Measurements from ENCODE around the gene SFXN1.

The SFXN1 gene

DNA sequence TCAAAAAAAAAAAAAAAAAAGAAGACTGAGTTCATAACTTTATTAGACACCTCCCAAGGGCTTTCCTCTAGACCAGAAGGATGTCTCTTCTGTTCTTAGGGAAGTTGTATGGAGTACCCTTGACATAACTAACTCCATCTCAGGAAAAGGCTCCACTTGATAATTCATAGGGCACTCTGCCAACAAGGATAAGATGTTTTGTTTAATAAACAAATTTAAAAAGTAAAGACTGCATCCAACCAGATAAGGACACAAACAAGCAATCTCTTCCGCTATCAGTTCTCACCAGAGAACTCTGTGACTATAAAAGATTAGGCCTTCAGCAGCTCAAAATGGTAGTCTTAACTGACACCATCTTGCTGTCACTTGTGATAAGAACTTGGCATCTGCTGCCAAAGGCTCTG, 65.8 kb downstream of the SFXN1 start:
- no peak for DNase-seq

GRCh38 chr5:175544586-175544985, 66.2 kb downstream of the SFXN1 start:
- no peak for DNase-seq

DNA sequence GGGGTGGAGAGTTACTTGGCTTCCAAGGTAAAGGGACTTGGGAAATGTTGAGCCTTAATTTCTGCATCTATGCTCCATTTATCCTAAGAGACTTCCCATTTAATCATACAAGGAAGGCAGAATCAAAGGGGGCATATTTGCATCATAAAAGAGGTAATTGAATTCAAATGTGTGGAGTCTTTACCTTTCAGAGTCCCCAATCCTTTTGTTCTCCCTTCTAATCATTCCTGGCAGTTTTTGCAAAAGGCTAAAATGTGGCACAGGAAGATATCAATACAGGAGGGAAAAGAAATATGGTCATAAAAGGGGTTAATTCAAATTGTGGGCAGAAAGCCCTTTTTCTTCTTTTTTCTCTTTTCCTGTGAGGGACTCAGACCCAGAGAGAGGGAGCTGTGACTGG, 69.5 kb downstream of the SFXN1 start:
- no peak for DNase-seq

- no peak for DNase-seq
Measured at GRCh38 chr5:175548626-175549311, 70.4 kb downstream of the SFXN1 start.

DNA sequence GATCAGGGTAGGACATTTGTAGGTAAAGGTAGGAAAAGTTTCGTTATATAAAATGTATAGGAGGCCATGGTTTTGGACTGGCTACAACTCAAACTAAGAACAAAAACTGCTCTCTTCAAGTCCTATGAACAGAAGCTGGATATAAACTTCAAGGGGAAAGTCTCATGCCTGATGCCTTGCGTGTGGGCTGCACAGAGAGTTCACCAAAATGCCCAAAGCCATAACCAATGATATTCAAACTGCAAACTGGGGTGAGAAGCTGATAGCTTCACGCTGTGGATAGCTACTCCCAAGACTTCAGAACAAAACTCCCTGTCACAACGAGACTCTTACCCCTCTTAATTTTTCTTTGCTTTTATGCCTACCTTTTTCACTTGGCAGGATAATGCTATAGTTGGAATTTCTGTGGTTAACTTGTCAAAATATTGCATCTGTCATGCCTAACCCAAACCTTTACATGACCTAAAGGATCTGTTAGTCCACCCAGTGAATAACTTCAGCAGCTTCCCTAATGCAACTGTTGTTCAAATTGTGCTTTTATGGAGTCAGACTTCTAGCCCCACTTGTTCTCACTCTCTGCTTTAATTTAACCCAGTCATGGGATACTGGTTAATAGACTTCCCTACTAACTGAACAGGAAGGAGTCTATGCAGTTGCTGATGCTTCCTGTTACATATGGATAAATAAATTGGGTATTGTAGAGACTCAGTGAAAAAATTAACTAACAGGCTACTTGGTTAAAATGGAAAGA, 71.9 kb downstream of the SFXN1 start:
- DNase-seq: no peak

DNA sequence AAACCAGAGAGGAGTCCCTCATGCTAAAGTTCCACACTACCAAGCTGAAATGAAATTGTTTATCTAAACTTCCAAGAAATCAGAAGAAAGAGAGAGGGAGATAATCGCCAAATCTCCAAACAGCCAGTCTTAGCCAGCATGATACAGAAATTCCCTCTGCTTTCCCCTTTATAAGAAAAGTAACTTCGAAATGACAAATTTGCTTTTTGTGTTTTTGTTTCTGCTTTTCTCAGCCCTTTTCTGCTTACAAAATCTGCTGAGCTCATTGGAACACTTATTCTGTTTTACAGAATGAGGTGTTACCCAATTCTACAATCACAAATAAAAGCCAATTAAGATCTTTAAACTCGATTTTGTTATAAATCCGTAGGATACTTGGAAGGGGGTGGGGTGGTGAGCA, 72.9 kb downstream of the SFXN1 start:
- no peak for DNase-seq

DNA sequence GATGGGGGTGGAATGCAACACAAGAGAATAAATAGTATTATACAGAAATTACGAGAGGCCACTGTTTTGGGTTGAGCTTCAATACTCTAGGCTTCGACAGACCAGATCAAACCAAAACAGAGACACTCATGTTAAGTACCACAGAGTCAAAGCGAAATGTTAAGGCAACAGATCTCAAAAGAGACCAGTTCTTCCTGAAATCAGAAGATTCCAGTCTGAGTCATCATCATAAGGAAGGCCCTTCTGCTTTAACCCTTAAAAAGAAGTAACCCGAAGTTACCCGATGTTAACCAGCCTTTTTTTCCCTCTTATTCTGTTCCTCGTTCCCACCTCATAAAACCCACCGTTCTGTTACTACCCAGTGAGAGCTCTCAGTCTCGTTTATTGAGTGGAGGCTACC, 75.9 kb downstream of the SFXN1 start:
- no peak for DNase-seq

GRCh38 chr5:175555168-175555785, 76.9 kb downstream of the SFXN1 start:
- DNase-seq: no peak

DNA sequence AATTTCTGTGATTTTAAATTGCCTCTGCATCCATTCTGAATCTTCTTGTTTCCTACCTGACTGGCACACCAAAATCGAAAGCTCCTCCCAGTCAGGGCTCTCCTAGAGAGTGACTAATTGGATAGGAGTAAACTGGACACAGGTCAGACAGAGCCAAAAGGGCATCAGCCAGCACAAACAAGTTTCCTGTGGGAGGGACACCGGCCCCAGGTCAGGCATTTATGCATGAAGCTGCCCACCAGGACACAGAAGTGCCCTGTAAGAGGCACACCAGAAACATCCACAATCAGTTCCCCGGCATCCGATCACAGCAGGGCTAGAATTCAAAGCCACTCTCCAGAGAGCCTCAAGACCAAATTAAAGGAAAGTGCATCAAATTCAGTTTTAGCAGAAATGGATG, 78.4 kb downstream of the SFXN1 start:
- DNase-seq: no peak

DNA sequence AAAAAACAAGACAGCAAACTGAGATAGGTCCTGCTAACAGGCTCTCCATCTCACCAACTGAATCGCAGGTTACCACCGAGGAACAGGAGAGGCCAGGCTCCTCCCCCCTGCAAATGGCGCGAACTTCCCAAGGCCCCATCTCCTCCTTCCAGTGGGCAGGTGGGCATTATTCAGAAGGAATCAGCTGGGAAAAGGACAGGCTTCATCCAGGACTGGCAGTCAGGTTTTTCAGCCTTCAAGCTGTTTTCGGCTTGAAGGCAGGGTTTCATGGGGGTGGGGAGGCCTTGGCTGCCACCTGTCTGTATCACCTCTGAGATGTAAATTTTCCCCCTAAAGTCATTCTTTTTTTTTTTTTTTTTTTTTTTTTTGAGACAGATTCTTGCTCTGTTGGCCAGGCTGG, 79.4 kb downstream of the SFXN1 start:
- DNase-seq: no peak

- DNase-seq: no peak
Measured at GRCh38 chr5:175558801-175559480, 80.6 kb downstream of the SFXN1 start.

DNA sequence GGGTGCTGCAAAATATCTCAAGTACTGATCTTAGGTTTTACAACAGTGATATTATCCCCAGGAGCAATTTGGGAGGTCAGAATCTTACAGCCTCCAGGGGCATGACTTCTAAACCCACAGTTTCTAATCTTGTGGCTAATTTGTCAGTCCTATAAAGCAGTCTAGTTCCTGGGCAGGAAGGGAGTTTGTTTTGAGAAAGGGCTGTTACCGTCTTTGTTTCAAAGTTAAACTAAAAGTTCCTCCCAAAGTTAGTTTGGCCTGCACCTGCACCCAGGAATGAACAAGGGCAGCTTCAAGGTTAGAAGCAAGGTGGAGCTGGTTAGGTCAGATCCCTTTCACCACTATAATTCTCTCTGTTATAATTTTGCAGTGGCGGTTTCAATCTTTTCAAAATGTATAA, 81.7 kb downstream of the SFXN1 start:
- DNase-seq: no peak

GRCh38 chr5:175561085-175561484, 82.7 kb downstream of the SFXN1 start:
- DNase-seq: no peak

DNA sequence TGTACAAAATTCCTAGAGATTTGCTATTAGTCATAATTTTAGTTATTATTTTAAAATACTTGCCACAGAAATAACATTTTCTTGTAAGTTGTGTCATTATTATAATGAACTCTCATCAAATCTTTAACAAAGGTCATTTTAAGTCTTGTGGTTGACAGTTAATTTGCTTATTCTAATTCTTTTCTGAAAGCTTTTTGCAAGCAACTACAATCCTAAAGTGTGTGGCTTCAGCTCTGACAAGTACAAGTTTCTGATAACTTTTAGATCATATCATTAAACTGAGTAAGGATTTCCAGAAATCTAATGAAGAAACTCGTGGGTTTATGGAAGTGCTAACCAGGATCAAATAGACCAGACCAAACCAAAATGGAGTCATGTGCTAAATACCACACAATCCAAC, 86.4 kb downstream of the SFXN1 start:
- no peak for DNase-seq

DNA sequence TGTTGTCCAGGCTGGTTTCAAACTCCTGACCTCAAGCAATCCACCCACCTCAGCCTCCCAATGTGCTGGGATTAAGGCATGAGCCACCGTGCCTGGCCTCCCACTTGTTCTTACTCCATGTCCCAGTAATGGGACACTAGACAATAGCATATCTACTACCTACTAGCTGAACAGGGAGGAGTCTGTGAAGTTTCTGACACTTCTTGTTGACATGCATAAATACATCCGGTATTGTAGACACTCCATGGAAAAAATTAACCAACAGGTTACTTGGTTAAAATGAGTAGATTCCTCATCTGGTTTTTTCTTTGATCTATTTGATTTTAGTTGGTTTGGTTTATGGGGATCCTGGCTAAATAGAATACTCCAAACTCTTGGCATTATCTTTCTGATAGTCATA, 88.3 kb downstream of the SFXN1 start:
- DNase-seq: no peak

- DNase-seq: no peak
Measured at GRCh38 chr5:175567954-175568353, 89.6 kb downstream of the SFXN1 start.

DNA sequence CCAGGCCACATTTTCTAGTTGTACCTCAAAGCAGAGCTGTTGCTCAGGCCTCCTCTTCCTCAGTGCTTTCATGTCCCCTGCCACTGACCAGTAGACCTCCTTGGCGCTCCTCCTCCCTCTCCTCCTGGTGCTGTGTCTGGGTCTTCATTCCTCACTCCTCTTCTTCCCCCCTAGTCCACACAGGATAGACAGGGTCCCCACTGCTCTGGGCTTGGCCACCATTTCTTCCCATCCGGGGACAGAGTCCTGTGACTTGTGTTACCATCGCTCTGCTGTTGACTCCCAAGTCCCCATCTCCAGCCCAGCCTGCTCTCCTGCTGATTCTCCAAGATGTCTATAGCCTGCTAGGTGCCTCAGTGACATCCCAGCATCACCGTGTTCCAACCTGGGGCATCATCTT, 91.3 kb downstream of the SFXN1 start:
- no peak for DNase-seq

DNA sequence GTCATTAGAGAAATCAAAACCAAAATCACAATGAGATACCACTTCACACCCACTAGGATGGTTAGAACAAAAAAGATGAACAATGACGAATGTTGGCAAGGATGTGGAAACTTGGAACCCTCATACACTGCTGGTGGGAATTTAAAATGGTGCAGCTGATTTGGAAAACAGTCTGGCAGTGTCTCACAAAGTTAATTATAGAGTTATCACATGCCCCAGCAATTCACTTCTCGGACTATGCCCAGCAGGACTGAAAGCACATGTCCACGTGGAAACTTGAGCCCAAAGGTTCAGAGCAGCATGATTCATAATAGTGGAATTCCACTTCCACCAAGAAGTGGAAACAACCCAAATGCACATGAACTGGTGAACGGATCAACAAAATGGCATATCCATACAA, 94.5 kb downstream of the SFXN1 start:
- no peak for DNase-seq

GRCh38 chr5:175573493-175574269, 95.3 kb downstream of the SFXN1 start:
- no peak for DNase-seq

DNA sequence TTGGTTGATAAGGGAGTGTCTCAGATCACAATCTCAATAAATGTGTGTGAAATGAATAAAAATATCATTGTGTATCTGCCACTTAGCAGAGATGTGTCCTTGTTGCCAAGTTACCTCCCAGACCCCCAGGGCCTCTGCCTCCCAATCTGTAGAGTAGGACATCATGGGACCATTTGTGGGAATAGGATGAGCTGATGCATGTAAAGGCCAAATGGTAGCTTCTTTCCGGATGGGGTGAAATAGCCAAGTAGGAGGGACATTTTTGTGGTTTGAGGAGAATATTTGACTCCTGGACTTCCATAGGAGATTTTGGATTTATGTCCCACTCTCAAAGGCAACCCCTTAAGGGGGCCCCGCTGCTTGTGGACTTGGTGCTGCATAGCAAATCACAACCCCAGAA, 96.9 kb downstream of the SFXN1 start:
- DNase-seq: no peak

- no peak for DNase-seq
Measured at GRCh38 chr5:175576096-175576495, 97.7 kb downstream of the SFXN1 start.

DNA sequence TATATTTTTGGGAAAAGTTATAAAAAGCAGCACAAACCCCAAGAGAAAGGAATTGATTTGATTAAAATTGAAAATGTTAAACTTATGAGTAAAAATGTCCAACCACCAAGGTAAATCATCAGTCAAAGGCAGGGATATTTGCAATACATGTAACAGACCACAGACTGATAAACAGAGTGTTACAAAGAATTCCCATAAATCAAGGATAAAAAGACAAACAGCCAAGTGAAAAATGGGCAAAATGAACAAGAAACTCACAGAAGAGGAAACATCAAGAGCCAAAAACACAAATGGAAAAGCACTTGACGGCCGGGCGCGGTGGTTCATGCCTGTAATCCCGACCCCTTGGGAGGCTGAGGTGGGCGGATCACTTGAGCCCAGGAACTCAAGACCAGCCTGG, 98.2 kb downstream of the SFXN1 start:
- no peak for DNase-seq
